GM12878 (cell line): ENCODE data around the gene TBC1D25.

Source experiments
- JUNB ChIP-seq: IDR thresholded peaks from 2 replicates; pipeline ENCODE4 v1.6.1; 2016; ENCODE audit warnings: antibody characterized with exemption, mild to moderate bottlenecking
- TCF3 ChIP-seq: IDR thresholded peaks from 2 replicates; pipeline ENCODE4 v1.6.1; 2012; ENCODE audit warnings: low read depth, mild to moderate bottlenecking, low read length, borderline replicate concordance; ENCODE audit not compliant: insufficient read depth

DNA sequence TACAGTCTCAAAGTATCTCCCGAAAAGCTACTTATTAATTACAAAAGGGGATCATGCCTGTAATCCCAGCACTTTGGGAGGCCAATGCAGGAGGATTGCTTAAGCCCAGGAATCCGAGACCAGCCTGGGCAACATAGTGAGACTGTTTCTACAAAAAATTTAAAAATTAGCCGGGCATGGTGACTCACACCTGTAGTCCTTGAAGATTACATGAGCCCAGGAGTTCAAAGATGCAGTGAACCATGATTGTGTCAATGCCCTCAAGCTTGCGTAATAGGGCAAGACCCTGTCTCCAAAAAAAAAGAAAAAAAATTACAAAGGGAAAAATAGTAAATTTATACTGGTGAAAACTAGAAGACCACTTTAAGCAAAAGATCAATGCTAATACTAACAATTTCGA lies 34.0 kb upstream of the TBC1D25 start:
- TF ChIP-seq JUNB (no peak), TCF3 (no peak)
